Stomach (tissue), 9 donors: Measurements from ENCODE around the gene COL12A1. TPM values are rescaled to one million over a fixed set of nuclear protein-coding genes. Genes with fewer than 3 reads are reported as not detected.
"Not testable (repeated sequence)": the region's sequence is repeated elsewhere in the genome, so short reads cannot be mapped to it uniquely, and the experiment has no call there.

Experiments used
- DNase-seq, 2 donors: peaks; one replicate each; pipeline versions ENCODE4 v3.0.0 to v3.0.0-alpha.2; 2013 to 2019
- H3K27ac ChIP-seq, 5 donors: fragments of 200-600 bp in 4 of 5; sonication (generic) in 4 of 5; one replicate each; pipeline ENCODE4 v1.5.1; 2013 to 2019; ENCODE audit warnings: mild to moderate bottlenecking in 1 of 5, moderate library complexity in 1 of 5
- H3K27me3 ChIP-seq, 3 donors: fragments of 200-600 bp; sonication (generic); one replicate each; pipeline ENCODE4 v1.5.1; 2017 to 2019; ENCODE audit warnings: mixed run types in 1 of 3
- H3K36me3 ChIP-seq, 4 donors: fragments of 200-600 bp; sonication (generic); 1 replicate in 3 of 4; 2 replicates in 1 of 4; pipeline ENCODE4 v1.5.1; 2016 to 2019
- H3K4me1 ChIP-seq, 4 donors: fragments of 200-600 bp; sonication (generic); one replicate each; pipeline ENCODE4 v1.5.1; 2016 to 2019
- H3K4me3 ChIP-seq, 4 donors: fragments of 200-600 bp; sonication (generic) in 3 of 4; one replicate each; pipeline ENCODE4 v1.5.1; 2016 to 2019; ENCODE audit warnings: mild to moderate bottlenecking in 1 of 4
- H3K9me3 ChIP-seq, 4 donors: fragments of 200-600 bp; sonication (generic); one replicate each; pipeline ENCODE4 v1.5.1; 2016 to 2019
- EP300 ChIP-seq: sonication (generic); formaldehyde crosslinking; IDR thresholded peaks from one replicate; pipeline ENCODE4 v1.6.1; 2017; ENCODE audit warnings: antibody characterized with exemption
- POLR2A ChIP-seq, 4 donors: fragments of 450-650 bp; IDR thresholded peaks; one replicate each; pipeline ENCODE4 v1.6.1; 2016; ENCODE audit warnings: antibody characterized with exemption in 4 of 4, control low read depth in 2 of 4, mild to moderate bottlenecking in 1 of 4, moderate library complexity in 1 of 4
- POLR2AphosphoS5 ChIP-seq, 3 donors: sonication (generic); formaldehyde crosslinking; IDR thresholded peaks; one replicate each; pipeline ENCODE4 v1.6.1; 2016; ENCODE audit warnings: antibody characterized with exemption in 3 of 3
- WGBS, 5 donors: extraction: QIAGEN DNeasy Blood & Tissue Kit in 3 of 5; methylation state at CpG; one replicate each; pipeline versions ENCODE4 v1.1.5 to v1.1.7; 2013 to 2018; 5-methylcytosine and 5-hydroxymethylcytosine counted together
- intact Hi-C: fragments of 100-400 bp; cut with DNase I; formaldehyde crosslinking; loops from one replicate; pipeline ENCODE4 v1.15.1; 2023; ENCODE audit warnings: low total_unique reads
- polyA plus RNA-seq, 3 donors: library from polyadenylated mRNA; stranded (reverse); fragments of 200-250 nt; gene quantifications; one replicate each; pipeline ENCODE4 v1.2.3, GENCODE V29; 2013
- total RNA-seq, 5 donors: library from RNA; depleted of rRNA; stranded (reverse); fragments of >200 nt; gene quantifications; one replicate each; pipeline versions ENCODE4 v1.1.0 to v1.2.3, GENCODE V29; 2014 to 2016
- TF ChIP-seq, protein P1 (sequence below), 7 experiments: fragments of 450-650 bp in 4 of 7; fragments of 200-600 bp in 3 of 7; sonication (generic) in 3 of 7; IDR thresholded peaks; one replicate each; pipeline ENCODE4 v1.5.1; 2016 to 2019; ENCODE audit warnings: antibody characterized with exemption in 7 of 7, control low read depth in 2 of 7, mild to moderate bottlenecking in 1 of 7
- donor health status: healthy with polysubstance abuse.
- donor health status: Bipolar disorder and iron deficiency.
- donor health status: healthy.

Gene COL12A1
- total and polyA plus RNA-seq, 8 donors, result 3.4 to 170 (median 20.3) TPM

DNA sequence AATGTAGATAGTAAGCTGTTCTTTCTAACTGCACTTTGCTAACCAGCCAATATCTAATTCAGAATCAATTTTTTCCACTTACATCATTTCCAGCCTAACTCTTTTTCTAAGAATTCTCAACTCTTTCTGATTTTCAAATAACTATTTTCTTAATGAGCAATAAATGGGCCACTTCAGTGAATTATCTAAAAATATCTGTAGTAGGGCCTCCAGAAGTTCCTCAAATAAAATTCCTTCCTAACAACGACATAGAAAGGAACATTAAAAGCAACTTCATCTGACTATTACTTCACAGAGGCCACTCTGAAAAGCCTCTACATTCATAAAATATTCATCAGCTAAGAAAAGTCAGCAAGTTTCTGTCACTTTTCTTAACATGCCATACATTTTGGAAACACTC is 4.8 kb downstream of the COL12A1 start:
- intact Hi-C loops, result no loop called here
- no peak for DNase-seq
- Histone ChIP-seq H3K27me3 (peaks cover 3 to 50% (median 31%) of the 10 kb centered on the region in 3 donors), H3K27ac (no peak overlapping the region), H3K4me1 (peaks cover 22 to 40% (median 36%) of the 10 kb centered on the region in 4 donors), H3K9me3 (no peaks in the 10 kb centered on the region), H3K4me3 (no peak overlapping the region), H3K36me3 (no peaks in the 10 kb centered on the region)
- 28 to 63% (median 41%) methylated on average over 1 of the region's 1 CpG for WGBS, 5 donors
- TF ChIP-seq POLR2A (IDR thresholded peaks at IDR 0.05), result no peak
- TF ChIP-seq POLR2AphosphoS5 (IDR thresholded peaks at IDR 0.05), result no peak
- TF ChIP-seq EP300, result no peak
- TF ChIP-seq, protein P1, sequence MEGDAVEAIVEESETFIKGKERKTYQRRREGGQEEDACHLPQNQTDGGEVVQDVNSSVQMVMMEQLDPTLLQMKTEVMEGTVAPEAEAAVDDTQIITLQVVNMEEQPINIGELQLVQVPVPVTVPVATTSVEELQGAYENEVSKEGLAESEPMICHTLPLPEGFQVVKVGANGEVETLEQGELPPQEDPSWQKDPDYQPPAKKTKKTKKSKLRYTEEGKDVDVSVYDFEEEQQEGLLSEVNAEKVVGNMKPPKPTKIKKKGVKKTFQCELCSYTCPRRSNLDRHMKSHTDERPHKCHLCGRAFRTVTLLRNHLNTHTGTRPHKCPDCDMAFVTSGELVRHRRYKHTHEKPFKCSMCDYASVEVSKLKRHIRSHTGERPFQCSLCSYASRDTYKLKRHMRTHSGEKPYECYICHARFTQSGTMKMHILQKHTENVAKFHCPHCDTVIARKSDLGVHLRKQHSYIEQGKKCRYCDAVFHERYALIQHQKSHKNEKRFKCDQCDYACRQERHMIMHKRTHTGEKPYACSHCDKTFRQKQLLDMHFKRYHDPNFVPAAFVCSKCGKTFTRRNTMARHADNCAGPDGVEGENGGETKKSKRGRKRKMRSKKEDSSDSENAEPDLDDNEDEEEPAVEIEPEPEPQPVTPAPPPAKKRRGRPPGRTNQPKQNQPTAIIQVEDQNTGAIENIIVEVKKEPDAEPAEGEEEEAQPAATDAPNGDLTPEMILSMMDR (IDR thresholded peaks at IDR 0.05), result no peak

GRCh38 chr6:75199889-75200288 is 6.0 kb downstream of the COL12A1 start:
- WGBS, 5 donors, result 75 to 92% (median 90%) methylated on average over 3 of the region's 3 CpGs
- Histone ChIP-seq H3K27me3 (peaks cover 3 to 39% (median 20%) of the 10 kb centered on the region in 3 donors), H3K9me3 (no peaks in the 10 kb centered on the region), H3K4me3 (no peak overlapping the region), H3K27ac (no peak overlapping the region), H3K36me3 (no peaks in the 10 kb centered on the region), H3K4me1 (peaks cover 13 to 29% (median 25%) of the 10 kb centered on the region in 4 donors)
- intact Hi-C loops, result no loop called here
- DNase-seq, result no peak
- TF ChIP-seq, protein P1 (IDR thresholded peaks at IDR 0.05), result no peak
- no peak for TF ChIP-seq POLR2A (IDR thresholded peaks at IDR 0.05)
- TF ChIP-seq EP300, result no peak
- no peak for TF ChIP-seq POLR2AphosphoS5 (IDR thresholded peaks at IDR 0.05)

DNA sequence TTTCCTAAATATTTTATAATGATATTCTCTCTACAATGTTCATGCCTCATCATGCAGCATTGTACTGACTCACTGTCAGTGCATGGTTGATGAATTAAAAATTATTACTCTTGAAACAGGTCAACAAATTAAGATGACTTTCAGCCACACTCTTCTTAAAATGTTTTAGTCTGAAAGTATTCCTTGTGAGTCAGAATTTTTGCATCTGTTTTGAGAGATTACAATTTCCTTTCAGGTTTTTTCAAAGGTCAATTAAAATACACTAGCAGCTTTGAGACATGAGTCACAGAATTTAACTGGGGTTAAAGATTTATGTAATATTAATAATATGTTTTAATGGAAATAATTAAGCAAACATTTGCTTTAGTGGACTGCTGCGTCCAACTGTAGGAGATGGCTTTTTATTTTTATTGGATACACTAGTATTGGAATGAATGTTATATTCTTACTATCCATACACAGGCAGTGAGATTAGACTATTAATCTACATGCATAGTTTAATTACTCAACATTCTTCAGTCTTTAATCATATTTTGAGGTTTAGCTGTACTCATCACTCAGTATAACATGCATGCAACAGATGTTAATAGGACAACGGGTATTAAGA is 9.7 kb downstream of the COL12A1 start:
- WGBS, 5 donors, result 41 to 59% (median 48%) methylated on average over 2 of the region's 2 CpGs
- H3K27ac ChIP-seq, result no peak overlapping the region
- intact Hi-C loops, result no loop called here

DNA sequence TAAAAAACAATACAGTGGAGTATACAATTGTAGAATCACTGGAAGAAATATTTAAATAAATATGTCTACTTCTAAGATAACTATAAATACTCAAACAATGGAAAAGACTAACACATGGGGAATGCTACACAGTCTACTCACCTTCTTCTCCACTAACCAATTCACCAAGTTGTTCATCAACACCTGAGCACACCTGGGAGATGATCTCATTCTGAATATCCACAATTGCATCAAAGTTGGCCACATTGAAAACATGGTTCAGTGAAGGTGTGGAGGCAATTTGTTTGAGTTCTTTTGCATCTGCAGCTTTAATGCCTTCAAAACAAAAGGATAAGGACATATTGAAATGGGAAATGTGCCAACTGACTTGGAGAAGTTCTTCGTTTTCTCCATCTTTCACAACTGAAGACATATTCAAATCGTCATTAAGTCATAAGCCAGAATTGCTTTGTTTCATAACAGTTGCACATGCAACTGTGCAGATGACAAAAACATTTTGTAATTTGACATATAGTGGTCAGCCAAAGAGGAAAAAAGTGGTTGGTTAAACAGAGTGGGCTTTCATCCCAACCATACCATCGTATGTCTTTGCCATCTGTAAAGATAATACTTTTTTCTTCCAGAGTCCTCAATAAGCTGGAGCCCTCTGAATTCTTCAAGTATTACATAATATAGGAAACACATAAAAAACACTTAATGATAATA is 17.5 kb downstream of the COL12A1 start:
- no peak overlapping the region for H3K4me3 ChIP-seq
- H3K27me3 ChIP-seq, result no peaks in the 10 kb centered on the region
- H3K4me1 ChIP-seq, result no peaks in the 10 kb centered on the region
- TF ChIP-seq POLR2A (IDR thresholded peaks at IDR 0.05) (no peak), EP300 (no peak), POLR2AphosphoS5 (IDR thresholded peaks at IDR 0.05) (no peak)
- TF ChIP-seq, protein P1 (IDR thresholded peaks at IDR 0.05), result no peak
- no peak for DNase-seq
- 69 to 87% (median 76%) methylated on average over 3 of the region's 3 CpGs for WGBS, 5 donors
- intact Hi-C loops, result no loop called here
- peaks cover 0 to 4% (median 0%) of the 10 kb centered on the region in 4 donors for H3K9me3 ChIP-seq
- peaks cover 0 to 27% (median 3%) of the 10 kb centered on the region in 4 donors for H3K36me3 ChIP-seq
- no peak overlapping the region for H3K27ac ChIP-seq

More for the DNA sequence above, 9.7 kb downstream of the COL12A1 start:
- Histone ChIP-seq H3K9me3 (no peaks in the 10 kb centered on the region), H3K27me3 (peaks cover 0 to 8% (median 0%) of the 10 kb centered on the region in 3 donors), H3K4me3 (no peak overlapping the region), H3K36me3 (peaks cover 0 to 4% (median 0%) of the 10 kb centered on the region in 4 donors), H3K4me1 (no peaks in the 10 kb centered on the region)
- no peak for TF ChIP-seq POLR2A (IDR thresholded peaks at IDR 0.05)
- TF ChIP-seq EP300, result no peak
- TF ChIP-seq, protein P1 (IDR thresholded peaks at IDR 0.05), result no peak
- TF ChIP-seq POLR2AphosphoS5 (IDR thresholded peaks at IDR 0.05), result no peak
- DNase-seq, result no peak

DNA sequence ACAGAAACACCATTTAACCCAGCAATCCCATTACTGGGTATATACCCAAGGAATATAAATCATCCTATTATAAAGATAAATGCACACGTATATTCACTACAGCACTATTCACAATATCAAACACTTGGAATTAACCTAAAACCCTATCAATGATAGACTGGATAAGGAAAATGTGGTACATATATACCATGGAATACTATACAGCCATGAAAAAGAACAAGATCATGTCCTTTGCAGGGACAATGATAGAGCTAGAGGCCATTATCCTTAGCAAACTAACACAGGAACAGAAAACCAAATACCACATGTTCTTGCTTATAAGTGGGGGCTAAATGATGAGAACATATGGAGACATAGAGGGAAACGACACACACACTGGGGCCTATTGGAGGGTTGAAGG is 19.3 kb downstream of the COL12A1 start:
- DNase-seq, H3K27me3 ChIP-seq, H3K9me3 ChIP-seq, H3K4me3 ChIP-seq, H3K4me1 ChIP-seq, H3K27ac ChIP-seq, intact Hi-C loops: not testable (repeated sequence)
- WGBS, 5 donors, result 44 to 63% (median 45%) methylated on average over 2 of the region's 2 CpGs
- peaks cover 0 to 34% (median 3%) of the 10 kb centered on the region in 4 donors for H3K36me3 ChIP-seq
